GF-D8 (cell line): ENCODE measurements around the gene DLAT.
"Not testable (repeated sequence)": the region's sequence is repeated elsewhere in the genome, so short reads cannot be mapped to it uniquely, and the experiment has no call there.

ENCODE experiments used
- DNase-seq: peaks from one replicate; lab custom pipeline; 2025; lab: John Stamatoyannopoulos, UW

The DLAT gene

GRCh38 chr11:112005422-112006094, 19.6 kb upstream of the DLAT start:
- DNase-seq = no peak

DNA sequence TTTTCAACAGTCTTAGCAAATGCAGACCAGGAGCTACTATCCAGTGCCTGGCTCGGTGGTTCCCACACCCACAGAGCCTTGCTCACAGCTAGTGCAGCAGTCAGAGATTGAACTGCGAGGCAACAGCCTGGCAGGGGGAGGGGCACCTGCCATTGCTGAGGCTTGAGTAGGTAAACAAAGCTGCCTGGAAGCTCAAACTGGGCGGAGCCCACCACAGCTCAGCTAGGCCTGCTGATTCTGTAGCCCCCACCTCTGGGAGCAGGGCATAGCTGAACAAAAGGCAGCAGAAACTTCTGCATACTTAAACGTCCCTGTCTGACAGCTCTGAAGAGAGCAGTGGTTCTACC, 19.1 kb upstream of the DLAT start:
- DNase-seq = not testable (repeated sequence)

DNA sequence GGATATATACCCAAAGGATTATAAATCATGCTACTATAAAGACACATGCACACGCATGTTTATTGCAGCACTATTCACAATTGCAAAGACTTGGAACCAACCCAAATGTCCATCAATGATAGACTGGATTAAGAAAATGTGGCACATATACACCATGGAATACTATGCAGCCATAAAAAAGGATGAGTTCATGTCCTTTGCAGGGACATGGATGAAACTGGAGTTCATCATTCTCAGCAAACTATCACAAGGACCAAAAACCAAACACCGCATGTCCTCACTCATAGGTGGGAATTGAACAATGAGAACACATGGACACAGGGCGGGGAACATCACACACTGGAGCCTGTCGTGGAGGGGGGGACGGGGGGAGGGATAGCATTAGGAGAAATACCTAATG, 13.8 kb upstream of the DLAT start:
- not testable (repeated sequence) for DNase-seq

GRCh38 chr11:112012874-112013273, 12.3 kb upstream of the DLAT start:
- DNase-seq = no peak

- no peak for DNase-seq
These were observed 11.6 kb upstream of the DLAT start for GRCh38 chr11:112013497-112014164.

DNA sequence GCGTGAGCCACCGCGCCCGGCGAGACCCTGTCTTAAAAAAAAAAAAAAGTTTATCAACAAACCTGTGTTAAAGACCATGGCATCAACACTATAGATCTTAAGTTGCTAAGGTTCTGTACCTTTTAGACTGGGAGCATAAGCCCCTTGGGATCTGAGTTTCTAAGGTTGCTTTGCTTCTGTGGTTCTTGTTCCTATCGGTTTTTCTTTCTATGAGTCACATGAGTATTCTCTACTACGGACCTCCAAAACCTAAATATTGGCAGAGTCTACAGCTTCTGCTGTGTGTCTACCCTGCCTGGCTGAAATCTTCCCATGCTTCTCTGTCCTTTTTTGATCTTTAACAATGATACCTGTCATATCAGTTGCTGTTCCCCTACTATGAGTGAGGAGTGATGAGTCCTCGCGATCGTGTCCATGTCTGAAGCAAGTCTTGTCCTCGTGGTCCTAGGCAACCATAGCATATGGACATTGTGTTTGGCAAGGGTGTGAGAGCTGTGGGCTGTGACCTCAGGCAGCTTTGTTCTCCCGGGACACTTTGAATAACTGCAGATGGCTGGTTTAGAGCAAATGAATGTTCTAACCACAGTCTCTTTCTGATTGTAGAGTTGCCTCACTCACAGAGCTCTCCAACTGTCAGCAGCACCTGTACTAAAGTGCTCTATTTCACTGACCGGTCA, 9.0 kb upstream of the DLAT start:
- no peak for DNase-seq

DNA sequence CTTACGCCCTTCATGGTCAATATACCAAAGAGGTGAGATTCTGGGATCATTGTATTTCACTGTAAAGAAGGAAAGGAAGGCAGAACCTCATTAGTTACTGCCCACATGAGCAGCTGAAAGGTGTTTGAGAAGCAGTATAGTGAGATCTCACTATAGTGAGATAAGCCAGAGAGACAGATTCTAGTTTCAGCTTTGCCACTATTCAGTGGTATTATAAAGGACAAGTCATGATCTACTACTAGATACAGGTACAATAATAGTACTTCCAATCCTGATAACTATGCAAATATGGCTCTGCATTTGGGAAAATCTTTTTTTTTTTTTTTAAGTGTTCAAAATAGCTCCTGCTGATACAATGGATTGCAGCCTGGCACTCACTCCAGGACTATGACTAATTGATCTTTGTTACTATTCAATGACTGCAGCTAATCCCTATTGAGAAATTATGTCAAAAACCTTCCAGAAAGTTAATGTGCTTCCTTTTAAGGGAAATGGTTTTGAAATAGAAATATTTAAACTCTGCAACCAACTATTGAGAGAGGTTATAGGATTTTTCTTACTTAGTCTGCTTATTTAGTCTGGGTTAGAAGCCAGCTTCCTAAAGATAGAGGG, 8.3 kb upstream of the DLAT start:
- DNase-seq = no peak

DNA sequence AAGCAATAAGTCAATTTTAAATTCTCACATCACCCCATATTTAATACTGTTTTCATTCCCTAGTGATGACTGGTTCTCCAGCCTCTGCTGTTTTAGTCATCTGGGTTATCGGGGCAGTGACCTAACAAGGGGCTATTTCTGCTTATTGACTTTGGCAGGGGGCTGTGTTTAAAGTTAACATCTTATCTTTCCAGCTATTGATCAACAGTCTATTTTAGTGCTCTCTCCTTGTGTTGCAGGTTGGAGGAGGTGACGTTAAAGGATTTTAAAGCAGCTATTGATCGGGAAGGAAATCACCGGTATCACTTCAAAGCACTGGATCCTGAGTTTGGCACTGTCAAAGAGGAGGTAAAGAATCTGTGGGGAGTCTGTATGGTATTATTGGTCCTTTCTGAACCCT, 7.7 kb upstream of the DLAT start:
- no peak for DNase-seq

DNA sequence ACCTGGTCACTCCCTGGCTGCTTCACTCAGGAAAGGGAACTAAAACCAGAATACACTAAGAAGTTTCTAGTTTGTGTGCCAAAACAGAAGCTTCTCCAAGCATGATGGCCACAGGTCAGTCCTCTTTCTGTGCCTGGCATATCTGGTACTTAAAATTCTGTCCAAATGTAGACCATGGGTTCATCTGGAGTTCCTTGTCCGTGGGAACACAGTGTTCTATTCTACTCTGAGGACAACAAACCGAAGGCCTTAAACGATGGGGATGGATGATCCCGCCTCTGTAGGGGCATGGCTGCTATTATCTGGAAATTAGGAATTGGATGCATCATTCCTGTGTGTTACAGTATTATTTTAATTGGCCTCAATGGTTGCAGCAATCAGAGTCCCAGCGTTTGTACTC, 6.1 kb upstream of the DLAT start:
- DNase-seq = no peak

GRCh38 chr11:112023104-112023503, 2.1 kb upstream of the DLAT start:
- no peak for DNase-seq

- peak; percentile 93 for DNase-seq
These were observed 933 bp upstream of the DLAT start for GRCh38 chr11:112024178-112024772.

- DNase-seq = no peak
These were observed 499 bp downstream of the DLAT start for GRCh38 chr11:112025707-112026106.

DNA sequence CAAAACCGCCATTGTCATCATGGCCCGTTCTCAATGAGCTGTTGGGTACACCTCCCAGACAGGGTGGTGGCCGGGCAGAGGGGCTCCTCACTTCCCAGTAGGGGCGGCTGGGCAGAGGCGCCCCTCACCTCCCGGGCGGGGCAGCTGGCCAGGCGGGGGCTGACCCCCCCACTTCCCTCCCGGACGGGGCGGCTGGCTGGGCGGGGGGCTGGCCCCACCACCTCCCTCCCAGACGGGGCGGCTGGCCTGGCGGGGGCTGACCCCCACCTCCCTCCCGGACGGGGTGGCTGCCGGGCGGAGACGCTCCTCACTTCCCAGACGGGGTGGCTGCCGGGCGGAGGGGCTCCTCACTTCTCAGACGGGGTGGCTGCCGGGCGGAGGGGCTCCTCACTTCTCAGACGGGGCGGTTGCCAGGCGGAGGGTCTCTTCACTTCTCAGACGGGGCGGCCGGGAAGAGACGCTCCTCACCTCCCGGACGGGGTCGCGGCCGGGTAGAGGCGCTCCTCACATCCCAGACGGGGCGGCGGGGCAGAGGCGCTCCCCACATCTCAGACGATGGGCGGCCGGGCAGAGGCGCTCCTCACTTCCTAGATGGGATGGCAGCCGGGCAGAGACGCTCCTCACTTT, 1.7 kb downstream of the DLAT start:
- not testable (repeated sequence) for DNase-seq

DNA sequence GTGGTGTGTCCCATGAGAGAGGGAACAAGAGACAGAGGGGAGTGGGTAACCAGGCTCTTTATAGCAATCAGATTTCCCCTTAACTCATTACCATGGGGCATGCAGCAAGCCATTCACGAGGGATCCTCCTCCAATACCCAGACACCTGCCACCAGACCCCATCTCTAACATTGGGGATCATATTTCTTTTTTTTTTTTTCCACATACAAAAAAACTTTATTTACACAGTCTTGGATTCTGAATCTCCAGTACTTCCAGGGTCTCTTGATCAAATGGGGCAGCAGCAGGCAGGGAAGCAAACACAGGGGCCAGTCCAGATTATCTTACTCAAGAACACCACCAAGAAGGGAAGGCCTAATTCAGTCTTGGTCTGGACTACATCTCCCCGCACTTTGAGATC, 4.3 kb downstream of the DLAT start:
- no peak for DNase-seq

DNA sequence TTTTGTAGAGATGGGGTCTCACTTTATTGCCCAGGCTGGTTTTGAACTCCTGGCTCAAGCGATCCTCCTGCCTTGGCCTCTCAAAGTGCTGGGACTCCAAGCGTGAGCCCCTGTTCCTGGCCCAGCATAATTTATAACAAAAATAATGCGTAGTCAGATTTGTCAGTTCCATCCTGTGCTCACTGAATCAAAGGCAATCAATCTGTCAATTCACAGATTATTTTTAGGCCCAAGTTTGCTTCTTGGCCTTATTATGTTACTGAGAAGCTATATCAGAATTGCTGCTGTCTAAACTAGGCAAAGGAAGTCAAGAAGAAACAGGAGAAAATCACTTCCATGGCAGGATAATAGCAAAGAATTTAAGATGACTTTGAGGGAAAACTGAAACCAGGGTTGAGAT, 8.7 kb downstream of the DLAT start:
- no peak for DNase-seq

GRCh38 chr11:112037527-112037926, 12.3 kb downstream of the DLAT start:
- no peak for DNase-seq

DNA sequence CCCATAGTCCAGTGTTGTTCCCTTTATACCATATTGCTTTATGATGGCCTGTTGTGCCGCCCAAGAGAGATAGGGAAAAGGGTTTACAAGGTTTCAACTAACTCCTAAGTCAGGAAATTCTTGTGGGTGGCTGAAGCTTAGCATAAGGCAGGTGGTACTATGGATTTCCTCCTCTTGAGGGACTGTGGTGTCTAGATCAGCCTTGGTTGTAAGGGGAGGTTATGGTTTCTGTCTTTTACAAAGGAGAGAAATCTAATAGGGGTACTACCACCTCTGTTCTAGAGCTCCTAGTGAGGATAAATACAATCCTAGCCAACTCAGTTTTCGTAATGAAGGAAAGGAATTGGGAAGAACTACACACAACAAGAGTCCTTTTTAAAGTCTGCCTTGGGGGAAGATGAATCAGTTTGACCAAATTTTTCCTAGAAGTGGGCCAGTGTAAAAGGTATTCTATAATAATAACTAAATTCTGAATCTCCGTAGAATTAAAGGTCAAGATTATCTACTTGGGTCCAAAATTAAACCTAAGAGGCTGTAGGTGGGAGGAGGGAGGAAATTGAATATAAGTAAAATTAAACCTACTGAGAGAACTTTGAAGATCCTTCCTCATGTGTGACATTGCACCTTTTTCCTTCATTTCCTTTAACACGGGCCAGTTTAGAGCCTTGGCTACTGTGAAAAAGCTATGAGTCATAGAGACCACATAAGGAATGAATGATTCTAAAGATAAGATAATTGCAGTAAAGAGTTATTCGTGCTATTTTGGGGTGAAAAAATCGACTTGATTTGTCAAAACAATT, 17.2 kb downstream of the DLAT start:
- peak; percentile 60 for DNase-seq

- no peak for DNase-seq
These were observed 17.7 kb downstream of the DLAT start for GRCh38 chr11:112042961-112043304.

- no peak for DNase-seq
These were observed 19.8 kb downstream of the DLAT start for GRCh38 chr11:112044961-112045360.

GRCh38 chr11:112046647-112047046, 21.4 kb downstream of the DLAT start:
- DNase-seq = not testable (repeated sequence)

GRCh38 chr11:112048256-112048655, 23.0 kb downstream of the DLAT start:
- DNase-seq = not testable (repeated sequence)
